ENCODE measurements around the gene TTC39C.

DNA sequence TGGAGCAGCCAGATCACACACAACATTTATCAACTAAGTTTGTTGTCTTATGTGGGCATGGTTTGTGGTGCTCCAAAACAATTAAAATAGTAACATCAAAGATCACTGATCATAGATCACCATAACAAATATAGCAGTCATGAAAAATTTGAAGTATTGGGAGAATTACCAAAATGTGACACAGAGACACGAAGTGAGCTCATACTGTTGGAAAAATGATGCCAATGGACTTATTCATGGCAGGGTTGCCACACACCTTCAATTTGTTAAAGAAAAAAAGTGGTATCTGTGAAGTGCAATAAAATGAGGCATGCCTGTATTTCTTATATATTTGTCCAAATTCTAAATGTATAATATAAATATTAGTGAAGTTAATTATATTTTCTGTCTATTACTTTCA lies 81.4 kb downstream of the TTC39C start:
- TF ChIP-seq POLR2AphosphoS5 (IDR thresholded peaks at IDR 0.05) (no peak), POLR2A (IDR thresholded peaks at IDR 0.05) (no peak)

Measured in breast epithelium (tissue), 3 donors.